ENCODE measurements around the gene CMTR2.

DNA sequence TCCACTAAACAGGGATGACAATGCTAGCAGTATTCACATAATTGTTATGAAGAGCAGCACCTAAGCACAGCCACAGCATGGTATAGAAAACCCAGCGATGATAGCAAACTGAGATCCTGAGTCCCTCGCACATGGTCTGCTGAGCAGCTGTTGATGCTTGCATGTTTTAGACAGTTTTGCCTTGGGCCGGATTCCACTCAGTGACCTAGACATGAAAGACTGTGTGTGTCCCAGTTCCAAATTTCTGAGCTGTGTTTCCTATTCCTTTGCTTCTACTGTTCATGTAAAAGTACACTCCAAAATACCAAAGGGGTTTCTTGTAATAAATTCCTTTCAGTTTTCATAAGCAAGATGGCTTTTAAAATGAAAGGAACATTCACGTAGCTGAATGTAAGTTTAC is 30.8 kb upstream of the CMTR2 start:
- TF ChIP-seq POLR2A (IDR thresholded peaks at IDR 0.05) (no peak), EP300 (IDR thresholded peaks at IDR 0.05) (no peak), POLR2AphosphoS5 (IDR thresholded peaks at IDR 0.05) (no peak)
- TF ChIP-seq, protein P1, sequence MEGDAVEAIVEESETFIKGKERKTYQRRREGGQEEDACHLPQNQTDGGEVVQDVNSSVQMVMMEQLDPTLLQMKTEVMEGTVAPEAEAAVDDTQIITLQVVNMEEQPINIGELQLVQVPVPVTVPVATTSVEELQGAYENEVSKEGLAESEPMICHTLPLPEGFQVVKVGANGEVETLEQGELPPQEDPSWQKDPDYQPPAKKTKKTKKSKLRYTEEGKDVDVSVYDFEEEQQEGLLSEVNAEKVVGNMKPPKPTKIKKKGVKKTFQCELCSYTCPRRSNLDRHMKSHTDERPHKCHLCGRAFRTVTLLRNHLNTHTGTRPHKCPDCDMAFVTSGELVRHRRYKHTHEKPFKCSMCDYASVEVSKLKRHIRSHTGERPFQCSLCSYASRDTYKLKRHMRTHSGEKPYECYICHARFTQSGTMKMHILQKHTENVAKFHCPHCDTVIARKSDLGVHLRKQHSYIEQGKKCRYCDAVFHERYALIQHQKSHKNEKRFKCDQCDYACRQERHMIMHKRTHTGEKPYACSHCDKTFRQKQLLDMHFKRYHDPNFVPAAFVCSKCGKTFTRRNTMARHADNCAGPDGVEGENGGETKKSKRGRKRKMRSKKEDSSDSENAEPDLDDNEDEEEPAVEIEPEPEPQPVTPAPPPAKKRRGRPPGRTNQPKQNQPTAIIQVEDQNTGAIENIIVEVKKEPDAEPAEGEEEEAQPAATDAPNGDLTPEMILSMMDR (IDR thresholded peaks at IDR 0.05) = no peak

All from sigmoid colon (tissue), 4 donors.